Activated B cell treated with CpG ODN at 0.5 μM for 24 hours (primary cell): ENCODE results near the gene PLCH1. TPM values are rescaled to one million over a fixed set of nuclear protein-coding genes. Genes with fewer than 3 reads are reported as not detected.

ENCODE experiments used
- ATAC-seq: fragments of 200-7000 bp; cut with Tn5 transposase; one replicate; pipeline ENCODE4 v1.10.0; 2021; ENCODE audit warnings: low read depth, mild to moderate bottlenecking, moderate library complexity
- CTCF ChIA-PET: fragments of 350-600 bp; sonication (Branson Sonifier 250); formaldehyde crosslinking; loops from one replicate; lab custom pipeline; 2021; ENCODE audit warnings: antibody characterized with exemption; lab: Charles Lee
- POLR2A ChIA-PET: fragments of 350-600 bp; sonication (Branson Sonifier 250); formaldehyde crosslinking; loops from one replicate; lab custom pipeline; 2021; ENCODE audit warnings: antibody characterized with exemption; lab: Charles Lee
- DNase-seq: peaks from one replicate; pipeline ENCODE4 v3.0.0; 2022
- H3K27ac Mint-ChIP-seq: one replicate; pipeline ENCODE4 v1.8.0; 2020; ENCODE audit warnings: mixed read lengths
- H3K27me3 Mint-ChIP-seq: one replicate; pipeline ENCODE4 v1.8.0; 2021; ENCODE audit warnings: mixed read lengths
- H3K36me3 Mint-ChIP-seq: one replicate; pipeline ENCODE4 v1.8.0; 2021; ENCODE audit warnings: low read depth, mixed read lengths
- H3K4me1 Mint-ChIP-seq: one replicate; pipeline ENCODE4 v1.8.0; 2021; ENCODE audit warnings: mixed read lengths
- H3K4me3 Mint-ChIP-seq: one replicate; pipeline ENCODE4 v1.8.0; 2020; ENCODE audit warnings: mild to moderate bottlenecking, mixed read lengths
- H3K9me3 Mint-ChIP-seq: one replicate; pipeline ENCODE4 v1.8.0; 2020; ENCODE audit warnings: mixed read lengths
- CTCF ChIP-seq: fragments of 200-600 bp; IDR thresholded peaks from one replicate; pipeline ENCODE4 v1.8.0; 2022; ENCODE audit warnings: antibody characterized with exemption, mild to moderate bottlenecking
- intact Hi-C: fragments of 100-400 bp; cut with micrococcal nuclease; formaldehyde crosslinking; loops from one replicate; pipeline ENCODE4 v1.15.1; 2024
- total RNA-seq: library from RNA; stranded (reverse); gene quantifications from 2 replicates; pipeline ENCODE4 v1.2.3, GENCODE V29; 2022

The PLCH1 gene
- total RNA-seq, 1 donor from 2014 or later = 0.27 TPM

DNA sequence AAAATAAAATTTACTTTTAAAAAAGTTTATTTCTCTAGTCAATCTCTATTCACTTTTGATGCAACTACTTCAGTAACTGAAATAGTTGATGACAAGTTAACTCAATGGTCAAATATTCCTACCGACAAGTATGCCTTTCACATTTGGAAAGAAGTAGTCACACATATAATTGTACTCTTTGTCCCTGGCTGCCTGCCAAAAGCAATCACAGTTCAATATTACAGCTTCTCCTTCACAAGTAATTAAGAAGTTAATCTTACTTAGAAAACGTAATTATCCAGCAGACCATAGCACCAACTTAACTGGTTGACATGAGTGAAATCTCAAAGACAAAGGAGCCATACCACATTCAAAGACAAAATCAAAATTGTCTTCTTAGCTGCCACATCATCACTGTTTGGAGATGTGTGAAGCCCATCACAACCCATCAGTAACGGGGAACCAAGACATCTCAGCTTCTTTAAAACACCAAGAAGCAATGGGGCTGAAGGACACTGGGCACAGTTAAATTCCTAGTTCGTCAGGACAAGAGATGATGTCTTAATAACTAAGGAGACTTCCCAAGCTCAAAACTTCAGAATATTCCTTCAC, 86.1 kb downstream of the PLCH1 start:
- ChIA-PET CTCF (no interaction called here), POLR2A (no interaction called here)
- intact Hi-C loops = no loop called here
- Mint-ChIP-seq H3K36me3 (no peaks in the 10 kb centered on the region), H3K9me3 (no peaks in the 10 kb centered on the region), H3K27me3 (no peaks in the 10 kb centered on the region), H3K4me1 (no peaks in the 10 kb centered on the region), H3K4me3 (no peak overlapping the region), H3K27ac (no peak overlapping the region)
- DNase-seq = no peak
- TF ChIP-seq CTCF = no peak
- ATAC-seq = no peak

- ChIA-PET POLR2A (no interaction called here), CTCF (no interaction called here)
- no peak overlapping the region for H3K4me3 Mint-ChIP-seq
- H3K27me3 Mint-ChIP-seq = no peaks in the 10 kb centered on the region
- intact Hi-C loops = no loop called here
- H3K27ac Mint-ChIP-seq = no peak overlapping the region
- no peak for DNase-seq
- no peak for ATAC-seq
- H3K9me3 Mint-ChIP-seq = no peaks in the 10 kb centered on the region
- H3K36me3 Mint-ChIP-seq = no peaks in the 10 kb centered on the region
- TF ChIP-seq CTCF = no peak
- no peaks in the 10 kb centered on the region for H3K4me1 Mint-ChIP-seq
These were observed 86.9 kb downstream of the PLCH1 start for GRCh38 chr3:155658006-155658405.

DNA sequence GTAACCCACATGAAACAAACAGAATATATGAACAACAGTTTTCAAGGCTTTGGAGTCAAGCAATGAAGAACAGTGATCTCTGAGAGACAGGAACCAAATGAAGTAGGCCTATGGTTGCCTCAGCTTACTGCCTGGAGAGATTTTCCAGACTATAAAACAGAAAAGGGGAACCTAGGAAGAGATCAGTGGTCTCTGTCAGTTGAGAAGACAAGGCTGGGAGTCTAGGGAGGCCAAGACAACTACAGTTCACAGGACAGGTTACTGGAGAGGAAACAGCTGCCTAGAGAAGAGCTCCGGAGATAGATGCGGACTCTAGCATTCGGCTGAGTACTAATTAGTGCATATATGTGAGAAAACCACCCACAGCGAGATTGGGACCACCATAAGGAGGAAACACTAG, 87.7 kb downstream of the PLCH1 start:
- POLR2A ChIA-PET = no interaction called here
- Mint-ChIP-seq H3K4me3 (no peak overlapping the region), H3K27me3 (no peaks in the 10 kb centered on the region), H3K27ac (no peak overlapping the region), H3K36me3 (no peaks in the 10 kb centered on the region), H3K4me1 (no peaks in the 10 kb centered on the region), H3K9me3 (no peaks in the 10 kb centered on the region)
- intact Hi-C loops = no loop called here
- CTCF ChIA-PET = no interaction called here
- no peak for ATAC-seq
- TF ChIP-seq CTCF = no peak
- DNase-seq = no peak

GRCh38 chr3:155656466-155656865, 88.4 kb downstream of the PLCH1 start:
- no peaks in the 10 kb centered on the region for H3K36me3 Mint-ChIP-seq
- no peaks in the 10 kb centered on the region for H3K4me1 Mint-ChIP-seq
- ChIA-PET POLR2A (no interaction called here), CTCF (no interaction called here)
- no peak for DNase-seq
- H3K27ac Mint-ChIP-seq = no peak overlapping the region
- intact Hi-C loops = no loop called here
- TF ChIP-seq CTCF = no peak
- H3K9me3 Mint-ChIP-seq = no peaks in the 10 kb centered on the region
- H3K27me3 Mint-ChIP-seq = no peaks in the 10 kb centered on the region
- ATAC-seq = no peak
- H3K4me3 Mint-ChIP-seq = no peak overlapping the region

GRCh38 chr3:155651489-155652218, 93.2 kb downstream of the PLCH1 start:
- ChIA-PET CTCF (no interaction called here), POLR2A (no interaction called here)
- Mint-ChIP-seq H3K9me3 (no peaks in the 10 kb centered on the region), H3K27me3 (no peaks in the 10 kb centered on the region), H3K27ac (no peak overlapping the region), H3K4me1 (no peaks in the 10 kb centered on the region), H3K36me3 (no peaks in the 10 kb centered on the region), H3K4me3 (no peak overlapping the region)
- TF ChIP-seq CTCF = no peak
- intact Hi-C loops = no loop called here
- ATAC-seq (no peak), DNase-seq (no peak)
